Measurements from ENCODE around the gene SGO2. TPM values are rescaled to one million over a fixed set of nuclear protein-coding genes. Genes with fewer than 3 reads are reported as not detected.

The SGO2 gene
- total and polyA plus RNA-seq, 2 of the 13 experiments (the other 11 are each of a cell fraction or from before 2014, with no cell fraction given): 5.1 to 16.2 TPM

DNA sequence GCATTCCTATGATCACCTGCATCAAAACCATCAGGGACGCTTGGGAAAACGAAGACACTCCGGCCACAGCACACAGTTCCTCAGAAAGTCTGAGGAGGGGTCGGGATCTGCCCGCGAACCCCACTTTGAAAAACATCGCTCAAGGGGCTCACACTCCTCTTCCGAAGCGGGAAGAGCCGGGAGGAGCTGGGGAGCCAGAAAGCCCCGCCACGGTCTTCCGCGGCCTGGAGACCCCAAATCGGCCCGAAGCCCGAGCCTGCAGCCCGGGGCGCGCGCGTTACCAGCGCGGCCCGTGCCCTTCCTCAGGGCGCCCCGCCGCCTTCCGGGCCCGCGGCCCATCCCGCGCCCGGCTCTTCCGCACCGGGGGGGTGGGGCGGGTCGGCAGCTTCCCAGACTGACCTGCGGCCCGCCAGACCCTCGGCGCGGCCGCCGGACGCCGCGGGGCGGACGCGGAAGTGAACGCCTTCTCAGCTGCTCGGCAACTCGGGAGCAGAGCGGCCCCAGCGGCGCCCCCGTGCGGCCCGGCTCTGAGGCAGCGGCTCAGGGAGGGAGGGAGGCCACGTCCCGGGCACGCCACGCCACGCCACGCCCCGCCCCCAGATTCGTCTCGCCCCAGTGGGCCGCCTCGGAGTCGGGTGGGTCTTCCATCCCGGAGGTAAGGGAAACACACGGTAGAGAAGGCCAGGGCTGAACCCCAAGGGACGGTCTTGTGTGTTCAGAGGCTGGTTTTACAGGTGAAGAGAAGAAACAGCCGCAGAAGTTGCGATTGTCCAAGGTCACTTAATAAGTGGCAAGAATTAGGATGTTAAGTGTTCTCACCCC is 16.2 kb upstream of the SGO2 start, which contains the start of gene KCTD18 (continued):
- TF ChIP-seq HNF4G (IDR thresholded peaks at IDR 0.05; ENCODE audit: borderline replicate concordance, low read depth, low read length) (no peak), HNF4G (CRISPR knock-in tag; IDR thresholded peaks at IDR 0.05; ENCODE audit: borderline replicate concordance, low read depth) (no peak), ZNF841 (CRISPR knock-in tag; IDR thresholded peaks at IDR 0.05; ENCODE audit: borderline replicate concordance) (peak; percentile 39), ZNF451 (CRISPR knock-in tag; IDR thresholded peaks at IDR 0.05) (peak; percentile 98), ZSCAN25 (CRISPR knock-in tag; IDR thresholded peaks at IDR 0.05) (peak; percentile 35), ZNF136 (CRISPR knock-in tag; IDR thresholded peaks at IDR 0.05; ENCODE audit: low read depth) (no peak; the same call in 1 of the 2 replicates), ZNF557 (CRISPR knock-in tag; IDR thresholded peaks at IDR 0.05) (no peak), DPF2 (CRISPR knock-in tag; IDR thresholded peaks at IDR 0.05; ENCODE audit: borderline replicate concordance, low read depth) (no peak), ZSCAN12 (CRISPR knock-in tag; IDR thresholded peaks at IDR 0.05) (no peak), FOXJ3 (CRISPR knock-in tag; IDR thresholded peaks at IDR 0.05; ENCODE audit: borderline replicate concordance) (no peak), ATRX (CRISPR knock-in tag; IDR thresholded peaks at IDR 0.05; ENCODE audit: borderline replicate concordance) (no peak), TAF1 (CRISPR knock-in tag; IDR thresholded peaks at IDR 0.05) (peak; percentile 69; the same call in 1 of the 2 replicates), ZNF790 (CRISPR knock-in tag; IDR thresholded peaks at IDR 0.05; ENCODE audit: borderline replicate concordance) (no peak), ZNF589 (CRISPR knock-in tag; conservative IDR thresholded peaks at IDR 0.05) (peak; percentile 55; the same call in 1 of the 2 replicates), ZSCAN20 (CRISPR knock-in tag; IDR thresholded peaks at IDR 0.05; ENCODE audit: borderline replicate concordance) (no peak)
- TF ChIP-seq, protein P1, sequence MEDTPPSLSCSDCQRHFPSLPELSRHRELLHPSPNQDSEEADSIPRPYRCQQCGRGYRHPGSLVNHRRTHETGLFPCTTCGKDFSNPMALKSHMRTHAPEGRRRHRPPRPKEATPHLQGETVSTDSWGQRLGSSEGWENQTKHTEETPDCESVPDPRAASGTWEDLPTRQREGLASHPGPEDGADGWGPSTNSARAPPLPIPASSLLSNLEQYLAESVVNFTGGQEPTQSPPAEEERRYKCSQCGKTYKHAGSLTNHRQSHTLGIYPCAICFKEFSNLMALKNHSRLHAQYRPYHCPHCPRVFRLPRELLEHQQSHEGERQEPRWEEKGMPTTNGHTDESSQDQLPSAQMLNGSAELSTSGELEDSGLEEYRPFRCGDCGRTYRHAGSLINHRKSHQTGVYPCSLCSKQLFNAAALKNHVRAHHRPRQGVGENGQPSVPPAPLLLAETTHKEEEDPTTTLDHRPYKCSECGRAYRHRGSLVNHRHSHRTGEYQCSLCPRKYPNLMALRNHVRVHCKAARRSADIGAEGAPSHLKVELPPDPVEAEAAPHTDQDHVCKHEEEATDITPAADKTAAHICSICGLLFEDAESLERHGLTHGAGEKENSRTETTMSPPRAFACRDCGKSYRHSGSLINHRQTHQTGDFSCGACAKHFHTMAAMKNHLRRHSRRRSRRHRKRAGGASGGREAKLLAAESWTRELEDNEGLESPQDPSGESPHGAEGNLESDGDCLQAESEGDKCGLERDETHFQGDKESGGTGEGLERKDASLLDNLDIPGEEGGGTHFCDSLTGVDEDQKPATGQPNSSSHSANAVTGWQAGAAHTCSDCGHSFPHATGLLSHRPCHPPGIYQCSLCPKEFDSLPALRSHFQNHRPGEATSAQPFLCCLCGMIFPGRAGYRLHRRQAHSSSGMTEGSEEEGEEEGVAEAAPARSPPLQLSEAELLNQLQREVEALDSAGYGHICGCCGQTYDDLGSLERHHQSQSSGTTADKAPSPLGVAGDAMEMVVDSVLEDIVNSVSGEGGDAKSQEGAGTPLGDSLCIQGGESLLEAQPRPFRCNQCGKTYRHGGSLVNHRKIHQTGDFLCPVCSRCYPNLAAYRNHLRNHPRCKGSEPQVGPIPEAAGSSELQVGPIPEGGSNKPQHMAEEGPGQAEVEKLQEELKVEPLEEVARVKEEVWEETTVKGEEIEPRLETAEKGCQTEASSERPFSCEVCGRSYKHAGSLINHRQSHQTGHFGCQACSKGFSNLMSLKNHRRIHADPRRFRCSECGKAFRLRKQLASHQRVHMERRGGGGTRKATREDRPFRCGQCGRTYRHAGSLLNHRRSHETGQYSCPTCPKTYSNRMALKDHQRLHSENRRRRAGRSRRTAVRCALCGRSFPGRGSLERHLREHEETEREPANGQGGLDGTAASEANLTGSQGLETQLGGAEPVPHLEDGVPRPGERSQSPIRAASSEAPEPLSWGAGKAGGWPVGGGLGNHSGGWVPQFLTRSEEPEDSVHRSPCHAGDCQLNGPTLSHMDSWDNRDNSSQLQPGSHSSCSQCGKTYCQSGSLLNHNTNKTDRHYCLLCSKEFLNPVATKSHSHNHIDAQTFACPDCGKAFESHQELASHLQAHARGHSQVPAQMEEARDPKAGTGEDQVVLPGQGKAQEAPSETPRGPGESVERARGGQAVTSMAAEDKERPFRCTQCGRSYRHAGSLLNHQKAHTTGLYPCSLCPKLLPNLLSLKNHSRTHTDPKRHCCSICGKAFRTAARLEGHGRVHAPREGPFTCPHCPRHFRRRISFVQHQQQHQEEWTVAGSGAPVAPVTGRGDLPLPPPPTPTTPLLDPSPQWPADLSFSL (CRISPR knock-in tag; IDR thresholded peaks at IDR 0.05): no peak
- TF ChIP-seq, protein P2, sequence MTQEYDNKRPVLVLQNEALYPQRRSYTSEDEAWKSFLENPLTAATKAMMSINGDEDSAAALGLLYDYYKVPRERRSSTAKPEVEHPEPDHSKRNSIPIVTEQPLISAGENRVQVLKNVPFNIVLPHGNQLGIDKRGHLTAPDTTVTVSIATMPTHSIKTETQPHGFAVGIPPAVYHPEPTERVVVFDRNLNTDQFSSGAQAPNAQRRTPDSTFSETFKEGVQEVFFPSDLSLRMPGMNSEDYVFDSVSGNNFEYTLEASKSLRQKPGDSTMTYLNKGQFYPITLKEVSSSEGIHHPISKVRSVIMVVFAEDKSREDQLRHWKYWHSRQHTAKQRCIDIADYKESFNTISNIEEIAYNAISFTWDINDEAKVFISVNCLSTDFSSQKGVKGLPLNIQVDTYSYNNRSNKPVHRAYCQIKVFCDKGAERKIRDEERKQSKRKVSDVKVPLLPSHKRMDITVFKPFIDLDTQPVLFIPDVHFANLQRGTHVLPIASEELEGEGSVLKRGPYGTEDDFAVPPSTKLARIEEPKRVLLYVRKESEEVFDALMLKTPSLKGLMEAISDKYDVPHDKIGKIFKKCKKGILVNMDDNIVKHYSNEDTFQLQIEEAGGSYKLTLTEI (CRISPR knock-in tag; conservative IDR thresholded peaks at IDR 0.05): no peak
- TF ChIP-seq, protein P3, sequence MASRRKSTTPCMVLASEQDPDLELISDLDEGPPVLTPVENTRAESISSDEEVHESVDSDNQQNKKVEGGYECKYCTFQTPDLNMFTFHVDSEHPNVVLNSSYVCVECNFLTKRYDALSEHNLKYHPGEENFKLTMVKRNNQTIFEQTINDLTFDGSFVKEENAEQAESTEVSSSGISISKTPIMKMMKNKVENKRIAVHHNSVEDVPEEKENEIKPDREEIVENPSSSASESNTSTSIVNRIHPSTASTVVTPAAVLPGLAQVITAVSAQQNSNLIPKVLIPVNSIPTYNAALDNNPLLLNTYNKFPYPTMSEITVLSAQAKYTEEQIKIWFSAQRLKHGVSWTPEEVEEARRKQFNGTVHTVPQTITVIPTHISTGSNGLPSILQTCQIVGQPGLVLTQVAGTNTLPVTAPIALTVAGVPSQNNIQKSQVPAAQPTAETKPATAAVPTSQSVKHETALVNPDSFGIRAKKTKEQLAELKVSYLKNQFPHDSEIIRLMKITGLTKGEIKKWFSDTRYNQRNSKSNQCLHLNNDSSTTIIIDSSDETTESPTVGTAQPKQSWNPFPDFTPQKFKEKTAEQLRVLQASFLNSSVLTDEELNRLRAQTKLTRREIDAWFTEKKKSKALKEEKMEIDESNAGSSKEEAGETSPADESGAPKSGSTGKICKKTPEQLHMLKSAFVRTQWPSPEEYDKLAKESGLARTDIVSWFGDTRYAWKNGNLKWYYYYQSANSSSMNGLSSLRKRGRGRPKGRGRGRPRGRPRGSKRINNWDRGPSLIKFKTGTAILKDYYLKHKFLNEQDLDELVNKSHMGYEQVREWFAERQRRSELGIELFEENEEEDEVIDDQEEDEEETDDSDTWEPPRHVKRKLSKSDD (CRISPR knock-in tag; IDR thresholded peaks at IDR 0.05; ENCODE audit: low read depth): no peak; the same call in 1 of the 2 replicates

Data from HepG2 (cell line).